HG02588 (cell line): ENCODE results near the gene ZNF19.

Experiments used
- ATAC-seq: cut with Tn5 transposase; IDR thresholded peaks from one replicate; pipeline ENCODE4 v1.9.1; 2021; ENCODE audit warnings: mild to moderate bottlenecking, moderate library complexity; ENCODE audit not compliant: unreplicated experiment

The ZNF19 gene

GRCh38 chr16:71443714-71444113 is 45.4 kb downstream of the ZNF19 start:
- no peak for ATAC-seq

- no peak for ATAC-seq
Observed at GRCh38 chr16:71442051-71442440, 47.1 kb downstream of the ZNF19 start, which contains the start of gene TLE7. TLE7 (minus strand) TSS chr16:71442054; CDS start chr16:71433324, 8,730 bp downstream.

- no peak for ATAC-seq
Observed at GRCh38 chr16:71441348-71442050, 47.6 kb downstream of the ZNF19 start.

DNA sequence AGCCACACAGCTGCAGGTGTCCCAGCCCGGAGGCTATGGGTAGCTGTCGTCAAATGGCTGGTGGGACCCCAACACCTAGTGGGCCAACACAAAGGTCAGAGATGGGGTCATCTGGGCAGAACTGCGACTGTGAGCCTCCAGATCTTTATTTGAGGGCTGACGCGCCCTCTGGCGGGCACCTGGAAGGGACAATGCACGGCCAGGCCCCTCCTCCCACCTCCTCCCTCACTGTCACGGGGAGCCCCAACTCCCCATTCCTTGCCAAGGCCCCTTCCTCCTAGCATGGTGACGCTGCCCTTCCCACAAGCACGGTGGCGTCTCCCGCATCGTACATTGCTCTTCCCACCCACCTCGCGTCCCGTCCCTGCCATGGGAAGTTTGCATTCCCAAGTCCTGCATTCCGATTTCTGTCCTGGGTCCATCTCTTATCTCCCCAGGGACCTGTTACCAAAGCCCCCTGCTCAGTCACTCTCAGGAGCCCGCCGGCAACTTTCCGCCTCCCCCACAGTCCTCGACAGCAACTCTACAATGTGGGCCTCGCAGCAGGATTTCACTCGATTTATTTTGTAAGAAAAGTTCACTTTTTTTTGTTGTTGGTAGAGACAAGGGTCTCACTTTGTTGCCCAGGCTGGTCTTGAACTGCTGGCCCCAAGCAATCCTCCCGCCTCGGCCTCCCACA is 48.3 kb downstream of the ZNF19 start:
- ATAC-seq = no peak

GRCh38 chr16:71439523-71439922 is 49.6 kb downstream of the ZNF19 start:
- no peak for ATAC-seq

DNA sequence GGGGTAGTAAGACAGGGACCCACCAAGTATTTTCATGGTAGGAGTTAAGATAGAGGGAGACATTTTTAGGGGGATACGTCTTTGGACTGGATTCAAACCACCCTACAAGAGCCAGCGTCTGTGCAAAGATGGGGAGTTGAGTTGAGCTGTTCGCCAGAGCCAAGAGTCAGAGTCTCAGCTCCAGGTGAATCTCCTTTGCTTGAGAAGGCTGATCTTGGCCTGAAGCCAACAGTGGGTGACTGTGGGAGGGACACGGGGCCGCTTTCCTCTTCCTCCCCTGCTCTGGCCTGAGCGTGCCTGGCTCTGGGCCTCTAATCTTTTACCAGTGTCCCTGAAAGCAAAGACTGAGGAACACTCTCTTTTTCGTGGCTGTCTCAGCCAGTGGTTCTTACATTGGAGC is 52.7 kb downstream of the ZNF19 start:
- ATAC-seq = no peak

DNA sequence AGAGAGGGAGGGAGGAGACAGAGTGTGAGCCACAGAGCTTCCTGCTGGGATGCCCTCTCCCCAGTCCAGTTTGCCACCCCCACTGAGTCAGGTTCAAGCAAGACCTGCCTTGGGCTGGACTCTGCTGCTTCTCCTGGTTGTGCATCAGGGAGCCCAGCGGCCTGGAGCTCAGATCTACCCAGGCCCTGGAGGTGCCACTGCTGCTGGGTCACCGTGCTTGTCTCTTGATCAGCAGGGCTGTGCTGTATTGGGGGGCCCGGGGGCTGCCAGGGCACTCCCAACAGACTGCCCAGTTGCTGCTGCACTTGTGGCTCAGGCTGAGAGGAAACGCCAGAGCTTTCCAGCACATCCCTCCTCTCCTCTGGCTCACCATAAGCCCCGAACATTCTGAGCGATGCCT is 56.2 kb downstream of the ZNF19 start:
- ATAC-seq = no peak

DNA sequence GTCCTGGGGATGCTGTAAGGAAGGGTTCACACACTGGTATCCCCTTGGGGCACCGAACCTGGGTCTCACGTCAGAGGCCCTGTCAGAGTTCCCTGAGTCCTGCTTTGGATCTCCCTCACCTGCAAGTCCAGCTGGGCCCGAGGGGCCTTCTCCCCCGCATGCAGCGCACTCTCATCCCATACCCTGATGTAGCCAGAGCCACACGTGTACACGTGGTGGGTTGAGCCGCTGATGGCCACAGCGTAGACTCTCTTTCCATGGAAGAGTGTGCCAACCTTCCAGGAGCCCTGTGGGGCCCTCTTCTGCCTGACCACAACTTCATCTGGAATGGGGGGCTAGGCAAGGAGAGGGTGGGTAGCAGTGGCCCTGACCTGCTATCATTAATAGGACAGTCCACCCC is 57.1 kb downstream of the ZNF19 start:
- no peak for ATAC-seq

GRCh38 chr16:71431176-71431575 is 57.9 kb downstream of the ZNF19 start:
- no peak for ATAC-seq

- no peak for ATAC-seq
Observed at GRCh38 chr16:71430744-71431143, 58.4 kb downstream of the ZNF19 start.

DNA sequence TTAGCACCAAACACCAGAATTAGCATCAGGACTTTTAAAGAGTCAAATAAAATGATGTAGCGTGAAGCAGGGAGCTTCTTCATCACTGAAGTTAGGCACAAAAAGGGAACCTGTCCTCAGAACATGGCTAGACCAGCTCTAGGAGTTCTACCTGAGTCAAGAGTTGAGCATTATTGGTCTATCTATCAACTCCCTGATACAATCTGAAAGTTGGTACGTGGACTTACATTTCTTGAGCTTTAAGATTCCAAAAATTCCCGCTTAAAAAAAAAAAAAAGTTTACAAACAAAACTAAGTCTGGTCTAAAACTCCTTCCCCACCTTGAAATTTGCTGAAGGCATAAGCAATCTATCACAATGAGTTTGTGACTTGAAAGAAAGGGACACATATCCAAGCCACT is 59.5 kb downstream of the ZNF19 start:
- no peak for ATAC-seq

GRCh38 chr16:71428883-71429282 is 60.2 kb downstream of the ZNF19 start:
- ATAC-seq = no peak

DNA sequence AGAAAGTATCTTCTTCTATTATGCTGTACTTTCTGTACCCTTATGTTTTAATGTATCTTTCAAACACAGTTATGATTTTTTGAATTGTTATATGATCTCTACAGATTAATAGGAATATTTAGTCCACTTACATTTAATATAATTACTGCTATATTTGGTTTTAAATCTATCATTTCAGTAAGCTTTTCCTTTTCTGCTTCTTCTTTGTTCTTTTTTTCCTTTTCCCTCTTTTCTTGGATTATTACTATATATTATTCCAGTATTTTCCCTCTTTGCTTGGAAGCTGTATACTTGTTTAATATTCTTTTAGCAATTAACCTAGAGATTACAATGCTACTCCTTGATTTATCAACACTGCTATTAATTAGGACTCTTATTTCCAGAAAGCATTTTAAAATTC is 60.7 kb downstream of the ZNF19 start:
- ATAC-seq = no peak

DNA sequence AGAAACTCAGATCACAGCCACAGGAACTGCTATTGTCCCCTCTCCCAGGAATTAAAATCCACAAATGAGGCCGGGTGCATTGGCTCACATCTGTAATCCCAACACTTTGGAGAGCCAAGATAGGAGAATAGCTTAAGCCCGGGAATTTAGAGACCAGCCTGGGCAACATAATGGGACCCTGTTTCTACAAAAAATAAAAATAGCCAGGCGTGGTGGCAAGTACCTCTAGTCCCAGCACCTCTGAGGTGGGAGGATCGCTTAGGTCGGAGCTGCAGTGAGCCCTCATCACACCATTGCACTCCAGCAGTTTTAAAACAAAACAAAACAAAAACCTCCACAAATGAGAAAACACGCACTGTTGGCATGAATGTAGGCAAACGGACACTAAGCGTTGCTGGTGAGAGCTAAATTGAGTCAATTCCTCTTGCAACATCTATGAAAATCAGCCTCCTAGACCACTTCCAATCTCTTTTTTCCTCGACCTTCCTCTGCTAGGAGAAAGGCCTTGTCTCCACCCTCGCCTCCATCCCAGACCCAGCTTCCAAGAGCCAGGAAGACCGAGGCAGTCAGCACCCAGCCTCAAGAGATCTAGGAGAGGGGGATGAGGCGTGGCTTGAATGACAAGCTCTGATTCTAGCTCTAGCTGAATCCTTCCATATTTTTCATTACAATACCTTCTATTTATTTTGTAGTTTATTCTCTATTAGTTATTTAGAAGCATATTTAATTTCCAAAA is 62.1 kb downstream of the ZNF19 start:
- ATAC-seq = peak; percentile 18

- ATAC-seq = peak; percentile 63
Observed at GRCh38 chr16:71426069-71426879, 62.9 kb downstream of the ZNF19 start.

DNA sequence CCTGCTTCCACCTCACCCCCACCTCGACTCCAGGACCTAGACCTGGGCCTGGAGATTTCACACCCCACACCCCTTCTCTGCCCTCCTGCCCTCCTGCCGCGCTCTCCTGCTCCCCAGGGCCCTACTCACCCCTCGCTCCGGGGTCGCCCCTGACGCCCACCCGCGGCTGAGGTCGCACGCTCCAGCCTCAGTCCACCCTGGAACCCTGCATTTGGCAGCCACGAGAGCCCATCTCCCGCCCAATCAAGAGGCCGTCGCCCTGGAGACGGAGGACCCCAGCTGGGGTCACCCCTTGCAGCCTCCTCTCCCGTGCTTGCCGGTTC is 63.4 kb downstream of the ZNF19 start:
- no peak for ATAC-seq

DNA sequence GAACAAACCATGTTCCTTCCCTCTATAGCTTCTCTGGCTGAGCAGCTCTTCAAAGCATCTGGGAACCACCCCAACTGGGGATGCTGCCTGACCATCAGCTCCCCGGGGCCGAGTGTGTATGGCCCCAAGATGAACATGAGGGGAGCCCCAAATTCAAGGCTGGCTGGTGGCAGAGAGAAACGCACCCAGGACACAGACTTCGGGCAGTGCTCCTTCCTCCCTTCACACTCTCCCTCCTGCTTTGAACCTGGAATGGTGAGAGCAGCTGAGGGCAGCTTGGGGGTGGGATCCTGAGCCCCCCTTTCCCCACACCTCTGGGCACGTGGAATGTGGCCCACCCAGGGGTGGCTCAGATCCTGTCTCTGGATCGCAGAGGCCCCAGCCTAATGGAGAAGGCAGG is 64.5 kb downstream of the ZNF19 start:
- ATAC-seq = no peak

- no peak for ATAC-seq
Observed at GRCh38 chr16:71423865-71424264, 65.3 kb downstream of the ZNF19 start.
